H1 (cell line): Measurements from ENCODE around the gene G6PC3. TPM values are rescaled to one million over a fixed set of nuclear protein-coding genes. Genes with fewer than 3 reads are reported as not detected.

Experiments
- CTCF ChIA-PET: fragments of 300-600 bp; sonication (Branson Sonifier 250); formaldehyde crosslinking; loops from one replicate; lab custom pipeline; 2021; ENCODE audit not compliant: partially characterized antibody; lab: Charles Lee
- POLR2A ChIA-PET: fragments of 300-600 bp; sonication (Branson Sonifier 250); formaldehyde crosslinking; loops from one replicate; lab custom pipeline; 2021; ENCODE audit warnings: inconsistent platforms; ENCODE audit not compliant: partially characterized antibody; lab: Charles Lee
- DNase-seq, 2 experiments: peaks; one replicate each; pipeline versions ENCODE4 v3.0.0 to v3.0.0-alpha.2; 2010 to 2022; ENCODE audit warnings: low spot score in 2 of 2, low read depth in 1 of 2, mixed read lengths in 1 of 2
- FAIRE-seq: peaks from 2 replicates; lab custom pipeline; 2011; peaks lifted over from hg19 to GRCh38; lab: Jason Lieb, UNC
- H2AFZ ChIP-seq: 2 replicates; pipeline ENCODE4 v1.8.1; 2012; ENCODE audit warnings: low read length, inconsistent platforms
- H2AK5ac ChIP-seq: 2 replicates; pipeline ENCODE4 v1.6.1; 2013; ENCODE audit warnings: low read depth, low read length
- H2BK120ac ChIP-seq: replicated peaks from 2 replicates; pipeline ENCODE3; 2013; ENCODE audit warnings: low read depth, low read length, inconsistent platforms
- H2BK12ac ChIP-seq: 2 replicates; pipeline ENCODE4 v1.6.1; 2013; ENCODE audit warnings: low read depth, low read length
- H2BK15ac ChIP-seq: 2 replicates; pipeline ENCODE4 v1.6.1; 2013; ENCODE audit warnings: low read length
- H2BK20ac ChIP-seq: 2 replicates; pipeline ENCODE4 v1.6.1; 2013; ENCODE audit warnings: low read length
- H2BK5ac ChIP-seq: 2 replicates; pipeline ENCODE4 v1.6.1; 2013; ENCODE audit warnings: low read depth, low read length
- H3K14ac ChIP-seq: 2 replicates; pipeline ENCODE4 v1.6.1; 2013; ENCODE audit warnings: inconsistent platforms; ENCODE audit not compliant: insufficient read length
- H3K18ac ChIP-seq: 2 replicates; pipeline ENCODE4 v1.6.1; 2013; ENCODE audit warnings: low read length; ENCODE audit errors: extremely low read depth
- H3K23ac ChIP-seq: 2 replicates; pipeline ENCODE4 v1.6.1; 2013; ENCODE audit warnings: inconsistent platforms; ENCODE audit not compliant: insufficient read length
- H3K23me2 ChIP-seq: 2 replicates; pipeline ENCODE4 v1.6.1; 2013; ENCODE audit warnings: low read depth, low read length
- H3K27ac ChIP-seq: 2 replicates; pipeline ENCODE4 v1.6.1; 2011; ENCODE audit warnings: low read depth, low read length, inconsistent platforms
- H3K27me3 ChIP-seq, 4 experiments: replicated peaks in 1 of 4; 1 replicate in 1 of 4; 2 replicates in 3 of 4; pipeline versions ENCODE4 v1.6.1 to v1.8.1; 2011 to 2013; ENCODE audit warnings: low read length in 3 of 4, mild to moderate bottlenecking in 3 of 4, inconsistent platforms in 2 of 4, mixed read lengths in 2 of 4, moderate library complexity in 1 of 4; ENCODE audit not compliant: control insufficient read depth in 3 of 4, insufficient read depth in 3 of 4; ENCODE audit errors: extremely low read depth in 1 of 4
- H3K36me3 ChIP-seq, 4 experiments: 2 replicates each; pipeline versions ENCODE4 v1.6.1 to v1.8.1; 2011 to 2013; ENCODE audit warnings: mild to moderate bottlenecking in 4 of 4, low read length in 3 of 4, moderate library complexity in 2 of 4, control low read depth in 1 of 4, inconsistent platforms in 1 of 4; ENCODE audit not compliant: insufficient read depth in 4 of 4, control insufficient read depth in 2 of 4
- H3K4ac ChIP-seq: replicated peaks from 2 replicates; pipeline ENCODE3; 2013; ENCODE audit warnings: low read length, low read depth, mixed read lengths, inconsistent platforms; ENCODE audit not compliant: insufficient read length
- H3K4me1 ChIP-seq, 4 experiments: replicated peaks in 1 of 4; 1 replicate in 1 of 4; 2 replicates in 3 of 4; pipeline versions ENCODE4 v1.6.1 to v1.8.1; 2011 to 2013; ENCODE audit warnings: low read length in 3 of 4, inconsistent platforms in 2 of 4, mixed read lengths in 1 of 4; ENCODE audit not compliant: insufficient read depth in 4 of 4, control insufficient read depth in 3 of 4
- H3K4me2 ChIP-seq, 2 experiments: 2 replicates each; pipeline versions ENCODE4 v1.6.1 to v1.8.1; 2011 to 2013; ENCODE audit warnings: low read depth in 2 of 2, low read length in 2 of 2, control low read depth in 1 of 2, inconsistent platforms in 1 of 2, mild to moderate bottlenecking in 1 of 2; ENCODE audit not compliant: insufficient read depth in 1 of 2
- H3K4me3 ChIP-seq, 4 experiments: fragments of 200-600, 300-600 bp in 1 of 4; sonication (generic), shearing (Covaris generic), sonication (Bioruptor Twin) in 1 of 4; 2 replicates each; pipeline versions ENCODE4 v1.5.1 to v1.8.1; 2011 to 2016; ENCODE audit warnings: low read length in 4 of 4, low read depth in 3 of 4, control low read depth in 2 of 4, inconsistent platforms in 2 of 4, mild to moderate bottlenecking in 2 of 4, mixed read lengths in 1 of 4, moderate library complexity in 1 of 4; ENCODE audit not compliant: insufficient read depth in 2 of 4; ENCODE audit errors: extremely low read depth in 1 of 4
- H3K56ac ChIP-seq: replicated peaks from 2 replicates; pipeline ENCODE3; 2013; ENCODE audit warnings: low read depth, mild to moderate bottlenecking, mixed read lengths, low read length, inconsistent platforms; ENCODE audit not compliant: insufficient read length
- H3K79me1 ChIP-seq: 2 replicates; pipeline ENCODE4 v1.6.1; 2013; ENCODE audit warnings: low read depth, low read length, control low read depth
- H3K79me2 ChIP-seq, 2 experiments: 2 replicates each; pipeline versions ENCODE4 v1.6.1 to v1.8.1; 2012 to 2013; ENCODE audit warnings: low read length in 2 of 2, mild to moderate bottlenecking in 2 of 2, inconsistent platforms in 1 of 2; ENCODE audit not compliant: insufficient read depth in 2 of 2, control insufficient read depth in 1 of 2
- H3K9ac ChIP-seq, 4 experiments: replicated peaks in 1 of 4; 1 replicate in 1 of 4; 2 replicates in 3 of 4; pipeline versions ENCODE4 v1.6.1 to v1.8.1; 2011 to 2013; ENCODE audit warnings: low read depth in 3 of 4, low read length in 3 of 4, control low read depth in 2 of 4, mild to moderate bottlenecking in 2 of 4, moderate library complexity in 2 of 4, inconsistent platforms in 1 of 4; ENCODE audit errors: extremely low read depth in 1 of 4
- H3K9me3 ChIP-seq, 2 experiments: 2 replicates each; pipeline versions ENCODE4 v1.6.1 to v1.8.1; 2012 to 2013; ENCODE audit warnings: mild to moderate bottlenecking in 2 of 2, moderate library complexity in 2 of 2, control low read depth in 1 of 2, inconsistent platforms in 1 of 2, low read depth in 1 of 2, low read length in 1 of 2, mixed read lengths in 1 of 2; ENCODE audit not compliant: insufficient read depth in 2 of 2
- H4K20me1 ChIP-seq, 2 experiments: replicated peaks in 1 of 2; 2 replicates each; pipeline versions ENCODE3 to v1.8.1; 2011 to 2013; ENCODE audit warnings: inconsistent platforms in 2 of 2, low read length in 2 of 2, mild to moderate bottlenecking in 1 of 2; ENCODE audit not compliant: insufficient read depth in 2 of 2, control insufficient read depth in 1 of 2
- H4K5ac ChIP-seq: 2 replicates; pipeline ENCODE4 v1.6.1; 2013; ENCODE audit warnings: low read length, low read depth, mixed read lengths, inconsistent platforms; ENCODE audit not compliant: insufficient read length
- H4K8ac ChIP-seq: 2 replicates; pipeline ENCODE4 v1.8.0; 2013; ENCODE audit warnings: mild to moderate bottlenecking, moderate library complexity, low read length, inconsistent platforms; ENCODE audit not compliant: insufficient read depth; ENCODE audit errors: extremely low read depth
- H4K91ac ChIP-seq: replicated peaks from 2 replicates; pipeline ENCODE3; 2013; ENCODE audit warnings: low read length, mixed read lengths, inconsistent platforms; ENCODE audit not compliant: insufficient read length
- FOSL1 ChIP-seq: IDR thresholded peaks from 2 replicates; pipeline ENCODE4 v1.6.1; 2011; ENCODE audit warnings: mild to moderate bottlenecking, low read depth, low read length, moderate library complexity; ENCODE audit not compliant: insufficient read depth
- NRF1 ChIP-seq: IDR thresholded peaks from 2 replicates; pipeline ENCODE4 v1.6.1; 2011; ENCODE audit warnings: mild to moderate bottlenecking, low read depth, low read length, improper control_type of control experiment
- RFX5 ChIP-seq: IDR thresholded peaks from 2 replicates; pipeline ENCODE4 v1.6.1; 2011; ENCODE audit warnings: low read depth, low read length, improper control_type of control experiment, borderline replicate concordance
- WGBS, 2 experiments: shearing (Covaris generic) in 1 of 2; methylation state at CpG; one replicate each; pipeline versions ENCODE4 v1.1.6 to v1.1.7; 2013 to 2015; ENCODE audit warnings: low lambda C conversion rate in 2 of 2, mixed read lengths in 2 of 2, inconsistent platforms in 1 of 2, low coverage in 1 of 2, missing lambda C conversion rate in 1 of 2; ENCODE audit not compliant: insufficient replicate concordance in 2 of 2, insufficient coverage in 1 of 2, insufficient read length in 1 of 2; ENCODE audit errors: extremely low coverage in 1 of 2, missing lambda C conversion rate in 1 of 2; 5-methylcytosine and 5-hydroxymethylcytosine counted together
- polyA plus RNA-seq, 7 experiments: library from polyadenylated mRNA; depleted of rRNA in 3 of 7; stranded (reverse) in 5 of 7; unstranded in 2 of 7; fragments of >200 nt in 5 of 7; fragments of 200-250 nt in 2 of 7; gene quantifications; 1 replicate in 5 of 7; 2 replicates in 1 of 7; 4 replicates in 1 of 7; pipeline versions ENCODE4 v1.2.1 to v1.2.3, GENCODE V29; 2011 to 2013; ENCODE audit warnings: missing spikeins in 2 of 7, mixed read lengths in 2 of 7
- total RNA-seq: library from RNA; stranded (reverse); fragmentation: NEBNext Ultra II Directional; extraction: Animal tissue kit (Norgen Biotek cat#: 25700); gene quantifications from 2 replicates; pipeline ENCODE4 v1.2.1, GENCODE V29; 2021
- TF ChIP-seq, protein P1 (sequence below): IDR thresholded peaks from 2 replicates; pipeline ENCODE4 v1.6.1; 2012; ENCODE audit warnings: inconsistent platforms

G6PC3 gene
- total and polyA plus RNA-seq, 2 of the 8 experiments (the other 6 are each of a cell fraction or from before 2014, with no cell fraction given) = 104 to 343 TPM

DNA sequence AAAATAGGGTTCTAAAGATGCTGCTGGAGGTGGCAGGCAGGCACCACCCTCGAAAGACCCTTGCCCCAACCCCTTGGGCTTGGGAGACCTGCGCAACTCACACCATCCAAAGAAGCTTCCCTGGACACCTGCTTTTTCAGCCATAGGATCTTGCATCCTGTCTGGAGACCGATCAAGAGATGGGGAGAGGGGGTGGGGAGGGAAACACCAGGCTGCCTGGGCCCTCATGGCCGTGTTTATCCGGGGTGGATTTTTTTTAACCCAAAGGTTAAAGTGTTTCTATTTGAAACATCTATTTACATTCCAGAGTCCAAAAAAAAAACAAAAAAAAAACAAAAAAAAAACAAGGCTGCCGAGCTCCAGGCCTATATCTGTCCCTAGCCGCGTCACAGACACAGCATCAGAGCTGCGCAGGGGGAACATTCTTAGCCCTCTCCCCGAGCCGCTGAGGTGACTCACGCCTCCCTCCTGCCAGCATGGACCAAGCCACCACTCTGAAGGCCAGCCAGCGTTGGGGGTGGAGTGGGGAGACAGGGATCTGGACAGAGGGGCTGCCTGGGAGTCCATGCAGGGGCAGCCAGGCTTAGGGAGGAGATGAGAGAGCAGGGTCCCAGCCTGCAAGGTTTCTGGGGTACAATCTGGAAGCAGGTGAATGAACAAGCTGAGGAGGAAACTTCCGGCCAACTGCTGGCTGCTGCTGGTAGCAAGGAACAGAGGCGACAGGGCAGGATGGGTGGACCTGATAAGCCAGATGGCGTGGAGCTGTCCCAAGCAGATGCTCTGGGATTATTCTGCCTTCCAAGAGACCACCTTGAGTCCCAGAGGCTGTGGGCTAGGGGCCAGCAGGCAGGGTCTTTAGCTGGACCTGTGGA is 38.1 kb downstream of the G6PC3 start:
- peaks cover 10 to 21% of the 10 kb centered on the region in 2 experiments for H4K20me1 ChIP-seq
- no peak for FAIRE-seq
- H3K23ac ChIP-seq = no peak overlapping the region
- TF ChIP-seq FOSL1 (no peak), NRF1 (no peak), RFX5 (no peak)
- TF ChIP-seq, protein P1, sequence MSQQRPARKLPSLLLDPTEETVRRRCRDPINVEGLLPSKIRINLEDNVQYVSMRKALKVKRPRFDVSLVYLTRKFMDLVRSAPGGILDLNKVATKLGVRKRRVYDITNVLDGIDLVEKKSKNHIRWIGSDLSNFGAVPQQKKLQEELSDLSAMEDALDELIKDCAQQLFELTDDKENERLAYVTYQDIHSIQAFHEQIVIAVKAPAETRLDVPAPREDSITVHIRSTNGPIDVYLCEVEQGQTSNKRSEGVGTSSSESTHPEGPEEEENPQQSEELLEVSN = no peak
- H3K4me3 ChIP-seq = no peak overlapping the region
- no peaks in the 10 kb centered on the region; a peak in 1 of 7 replicates for H3K27me3 ChIP-seq
- peaks cover 0 to 30% (median 26%) of the 10 kb centered on the region in 4 experiments; a peak in 6 of 7 replicates for H3K4me1 ChIP-seq
- H3K14ac ChIP-seq = no peak overlapping the region
- H2BK120ac ChIP-seq = no peak overlapping the region
- no peak overlapping the region for H2BK20ac ChIP-seq
- no peak overlapping the region for H3K27ac ChIP-seq
- H3K4me2 ChIP-seq = no peak overlapping the region
- H3K56ac ChIP-seq = no peak overlapping the region
- H3K36me3 ChIP-seq = peaks cover 0 to 2% (median 0%) of the 10 kb centered on the region in 4 experiments; a peak in 2 of 8 replicates
- 94% methylated on average over 15 of the region's 16 CpGs; no CpG with 5 or more reads in 1 of the 2 experiments for WGBS, 2 experiments
- peaks cover 0 to 38% of the 10 kb centered on the region in 2 experiments; a peak in 2 of 4 replicates for H3K79me2 ChIP-seq
- ChIA-PET CTCF (interaction anchor here (0.6 to 34.4 kb wide), 7 partner anchors 5 to 231 kb away, joined by 3 to 638 read pairs (median 4); partner anchors contain the start of gene HDAC5), POLR2A (interaction anchor here (0.5 to 1.9 kb wide), 5 partner anchors 11 to 229 kb away, joined by 3 to 6 read pairs (median 3); partner anchors contain the start of genes HDAC5 and LSM12)
- H3K23me2 ChIP-seq = no peaks in the 10 kb centered on the region; the same call in 1 of the 2 replicates
- 0 out of 2 replicates have a peak overlapping the region, but pooled peaks have one; percentile 9 for H2BK12ac ChIP-seq
- no peak for DNase-seq
- H4K91ac ChIP-seq = no peak overlapping the region
- H2BK5ac ChIP-seq = peak overlapping the region; percentile 16; the same call in 1 of the 2 replicates
- no peak overlapping the region for H2AFZ ChIP-seq
- no peak overlapping the region for H3K4ac ChIP-seq
- no peak overlapping the region for H2AK5ac ChIP-seq
- H2BK15ac ChIP-seq = no peak overlapping the region
- H3K18ac ChIP-seq = peak overlapping the region; percentile 60; the same call in 1 of the 2 replicates
- no peak overlapping the region; the same call in 1 of the 2 replicates for H4K8ac ChIP-seq
- H4K5ac ChIP-seq = no peak overlapping the region
- H3K9me3 ChIP-seq = no peaks in the 10 kb centered on the region
- no peak overlapping the region for H3K9ac ChIP-seq
- peaks cover 27% of the 10 kb centered on the region for H3K79me1 ChIP-seq
